ENCODE results near the gene LRCH4.
"Not testable (repeated sequence)": the region's sequence is repeated elsewhere in the genome, so short reads cannot be mapped to it uniquely, and the experiment has no call there.

Gene LRCH4

DNA sequence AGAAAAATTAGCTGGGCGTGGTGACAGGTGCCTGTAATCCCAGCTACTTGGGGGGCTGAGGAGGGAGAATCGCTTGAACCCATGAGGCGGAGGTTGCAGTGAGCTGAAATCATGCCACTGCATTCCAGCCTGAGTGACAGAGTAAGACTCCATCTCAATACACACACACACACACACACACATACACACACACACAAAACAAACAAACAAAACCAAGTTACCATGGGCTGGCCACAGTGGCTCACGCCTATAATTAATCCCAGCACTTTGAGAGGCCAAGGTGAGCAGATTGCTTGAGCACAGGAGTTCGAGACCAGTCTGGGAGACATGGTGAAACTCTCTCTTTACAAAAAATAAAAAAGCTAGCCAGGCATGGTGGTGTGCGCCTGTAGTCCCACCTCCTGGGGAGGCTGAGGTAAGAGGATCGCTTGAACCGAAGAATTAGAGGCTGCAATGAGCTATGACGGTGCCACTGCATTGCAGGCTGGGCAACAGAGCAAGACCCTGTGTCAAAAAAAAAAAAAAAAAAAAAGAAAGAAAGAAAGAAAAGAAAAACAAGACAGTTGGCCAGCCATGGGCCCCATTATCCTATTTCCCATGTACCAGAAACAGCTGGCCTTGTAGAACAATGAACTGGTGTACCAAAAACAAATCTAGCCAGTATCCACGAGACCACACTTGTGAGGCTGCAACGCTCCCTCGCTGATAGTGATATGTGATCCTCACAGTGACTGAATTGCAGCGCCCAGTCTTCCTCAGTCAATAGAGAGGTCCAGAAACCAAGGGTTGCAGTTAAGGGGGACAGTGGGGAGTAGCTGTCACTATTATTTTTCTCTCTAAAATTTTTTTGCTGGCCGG, 53.5 kb downstream of the LRCH4 start:
- H3K9me3 ChIP-seq (ENCODE audit: insufficient read depth, low read length): no peaks in the 10 kb centered on the region
- H3K27me3 ChIP-seq (ENCODE audit: low read length): no peaks in the 10 kb centered on the region
- no peaks in the 10 kb centered on the region for H3F3A ChIP-seq (ENCODE audit: insufficient read depth)
- H3K9ac ChIP-seq (ENCODE audit: low read length): no peak overlapping the region
- H3K79me2 ChIP-seq (ENCODE audit: insufficient read depth, low read length): no peaks in the 10 kb centered on the region
- no peaks in the 10 kb centered on the region for H4K20me1 ChIP-seq (ENCODE audit: low read depth, low read length)
- no peak overlapping the region for H3K27ac ChIP-seq (ENCODE audit: low read depth, low read length)
- H3K4me3 ChIP-seq (ENCODE audit: insufficient read depth, low read length, poor library complexity, severe bottlenecking): no peak overlapping the region
- no peaks in the 10 kb centered on the region for H3K9me2 ChIP-seq (replicated peaks; ENCODE audit: insufficient read depth, low read length)
- no peak overlapping the region for H3K4me2 ChIP-seq (ENCODE audit: low read depth, low read length, poor library complexity, severe bottlenecking)
- H2AFZ ChIP-seq (ENCODE audit: low read depth, low read length, severe bottlenecking): no peak overlapping the region
- TF ChIP-seq, protein P1, sequence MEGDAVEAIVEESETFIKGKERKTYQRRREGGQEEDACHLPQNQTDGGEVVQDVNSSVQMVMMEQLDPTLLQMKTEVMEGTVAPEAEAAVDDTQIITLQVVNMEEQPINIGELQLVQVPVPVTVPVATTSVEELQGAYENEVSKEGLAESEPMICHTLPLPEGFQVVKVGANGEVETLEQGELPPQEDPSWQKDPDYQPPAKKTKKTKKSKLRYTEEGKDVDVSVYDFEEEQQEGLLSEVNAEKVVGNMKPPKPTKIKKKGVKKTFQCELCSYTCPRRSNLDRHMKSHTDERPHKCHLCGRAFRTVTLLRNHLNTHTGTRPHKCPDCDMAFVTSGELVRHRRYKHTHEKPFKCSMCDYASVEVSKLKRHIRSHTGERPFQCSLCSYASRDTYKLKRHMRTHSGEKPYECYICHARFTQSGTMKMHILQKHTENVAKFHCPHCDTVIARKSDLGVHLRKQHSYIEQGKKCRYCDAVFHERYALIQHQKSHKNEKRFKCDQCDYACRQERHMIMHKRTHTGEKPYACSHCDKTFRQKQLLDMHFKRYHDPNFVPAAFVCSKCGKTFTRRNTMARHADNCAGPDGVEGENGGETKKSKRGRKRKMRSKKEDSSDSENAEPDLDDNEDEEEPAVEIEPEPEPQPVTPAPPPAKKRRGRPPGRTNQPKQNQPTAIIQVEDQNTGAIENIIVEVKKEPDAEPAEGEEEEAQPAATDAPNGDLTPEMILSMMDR (IDR thresholded peaks at IDR 0.05; ENCODE audit: insufficient read depth, low read length, poor library complexity, severe bottlenecking): no peak
- no peak for TF ChIP-seq EZH2phosphoT487 (conservative IDR thresholded peaks at IDR 0.05; ENCODE audit: low read length)
- H3K36me3 ChIP-seq (ENCODE audit: low read length): no peaks in the 10 kb centered on the region

DNA sequence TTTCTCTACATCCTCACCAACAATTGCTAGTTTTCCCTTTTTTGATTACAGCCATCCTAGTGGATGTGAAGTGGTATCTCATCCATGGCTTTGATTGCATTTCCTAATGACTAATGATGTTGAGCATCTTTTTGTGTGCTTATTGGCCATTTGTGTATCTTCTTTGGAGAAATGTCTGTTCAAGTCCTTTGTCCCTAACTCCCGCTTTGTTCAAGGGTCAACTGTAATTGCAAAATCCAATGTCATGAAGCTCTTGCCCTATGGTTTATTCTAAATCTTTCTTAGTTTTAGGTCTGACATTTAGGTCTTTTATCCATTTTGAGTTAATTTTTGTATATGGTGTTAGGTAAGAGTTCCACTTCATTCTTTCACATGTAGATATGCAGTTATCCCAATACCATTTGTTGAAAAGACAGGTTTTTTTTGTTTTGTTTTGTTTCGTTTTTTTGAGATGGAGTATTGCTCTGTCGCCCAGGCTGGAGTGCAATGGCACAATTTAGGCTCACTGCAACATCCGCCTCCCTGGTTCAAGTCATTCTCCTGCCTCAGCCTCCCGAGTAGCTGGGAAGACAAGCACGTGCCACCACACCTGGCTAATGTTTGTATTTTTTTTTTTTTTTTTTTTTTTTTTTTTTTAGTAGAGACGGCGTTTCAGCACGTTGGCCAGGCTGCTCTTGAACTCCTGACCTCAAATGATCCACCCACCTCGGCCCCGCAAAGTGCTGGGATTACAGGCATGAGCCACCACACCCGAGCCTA, 57.6 kb downstream of the LRCH4 start:
- not testable (repeated sequence) for H3K27me3 ChIP-seq (ENCODE audit: low read length); H3K9me3 ChIP-seq (ENCODE audit: insufficient read depth, low read length); H2AFZ ChIP-seq (ENCODE audit: low read depth, low read length, severe bottlenecking); H3F3A ChIP-seq (ENCODE audit: insufficient read depth); H3K4me2 ChIP-seq (ENCODE audit: low read depth, low read length, poor library complexity, severe bottlenecking); H3K9ac ChIP-seq (ENCODE audit: low read length); H4K20me1 ChIP-seq (ENCODE audit: low read depth, low read length); H3K36me3 ChIP-seq (ENCODE audit: low read length); H3K9me2 ChIP-seq (replicated peaks; ENCODE audit: insufficient read depth, low read length); H3K4me3 ChIP-seq (ENCODE audit: insufficient read depth, low read length, poor library complexity, severe bottlenecking); H3K79me2 ChIP-seq (ENCODE audit: insufficient read depth, low read length); H3K27ac ChIP-seq (ENCODE audit: low read depth, low read length)

Data from SU-DHL-6 (cell line).